ENCODE data around the gene VPS51.

VPS51 gene

DNA sequence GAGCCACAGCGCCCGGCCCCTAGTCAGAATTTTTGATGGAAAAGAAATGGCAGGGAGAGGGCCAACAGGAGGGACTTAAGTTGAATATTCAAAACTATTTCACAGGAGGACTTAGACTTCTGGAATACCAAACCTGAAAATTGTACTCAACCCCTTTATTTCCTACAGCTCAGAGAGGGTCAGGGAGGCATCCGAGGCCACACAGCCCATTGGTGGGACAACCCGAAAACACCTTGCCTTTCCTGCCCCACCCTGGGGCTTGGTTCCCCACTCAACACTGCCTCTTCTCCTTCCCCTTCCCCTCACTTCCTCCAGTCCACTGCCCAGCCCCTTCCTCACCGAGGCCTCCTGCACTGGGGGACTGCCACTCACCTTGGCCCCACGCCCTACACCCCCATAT, 39.0 kb upstream of the VPS51 start:
- no peak overlapping the region for H3K4me3 ChIP-seq (ENCODE audit: low read depth, low read length)
- TF ChIP-seq, protein P1, sequence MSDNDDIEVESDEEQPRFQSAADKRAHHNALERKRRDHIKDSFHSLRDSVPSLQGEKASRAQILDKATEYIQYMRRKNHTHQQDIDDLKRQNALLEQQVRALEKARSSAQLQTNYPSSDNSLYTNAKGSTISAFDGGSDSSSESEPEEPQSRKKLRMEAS (IDR thresholded peaks at IDR 0.05; ENCODE audit: low read depth, low read length), result no peak
- no peak for DNase-seq (ENCODE audit: low read depth)

DNA sequence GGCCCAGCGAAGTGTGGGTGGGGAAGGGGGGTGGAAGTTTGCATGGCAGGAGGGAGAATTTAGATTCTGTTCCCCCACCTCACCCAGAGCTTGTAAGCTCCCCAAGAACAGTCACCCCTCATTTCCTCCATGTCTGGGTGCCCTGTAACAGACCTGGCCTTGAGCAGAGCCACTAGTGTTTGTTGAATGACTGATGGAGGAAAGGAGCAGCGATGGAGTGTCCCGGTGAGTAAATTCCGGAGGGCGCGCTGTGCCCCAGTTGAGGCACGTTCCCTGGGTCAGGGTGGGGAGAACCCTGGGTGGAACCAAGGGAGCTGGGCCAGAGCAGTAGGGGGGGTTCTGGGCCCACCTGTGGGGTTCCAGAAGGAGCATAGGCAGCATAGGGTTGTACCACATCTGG, 38.5 kb upstream of the VPS51 start:
- no peak for DNase-seq (ENCODE audit: low read depth)
- TF ChIP-seq POLR2A (IDR thresholded peaks at IDR 0.05; ENCODE audit: extremely low read depth, insufficient read length), result no peak
- TF ChIP-seq, protein P1 (IDR thresholded peaks at IDR 0.05; ENCODE audit: low read depth, low read length), result no peak
- no peak for TF ChIP-seq MYC (IDR thresholded peaks at IDR 0.05; ENCODE audit: low read depth, low read length)
- TF ChIP-seq, protein P2, sequence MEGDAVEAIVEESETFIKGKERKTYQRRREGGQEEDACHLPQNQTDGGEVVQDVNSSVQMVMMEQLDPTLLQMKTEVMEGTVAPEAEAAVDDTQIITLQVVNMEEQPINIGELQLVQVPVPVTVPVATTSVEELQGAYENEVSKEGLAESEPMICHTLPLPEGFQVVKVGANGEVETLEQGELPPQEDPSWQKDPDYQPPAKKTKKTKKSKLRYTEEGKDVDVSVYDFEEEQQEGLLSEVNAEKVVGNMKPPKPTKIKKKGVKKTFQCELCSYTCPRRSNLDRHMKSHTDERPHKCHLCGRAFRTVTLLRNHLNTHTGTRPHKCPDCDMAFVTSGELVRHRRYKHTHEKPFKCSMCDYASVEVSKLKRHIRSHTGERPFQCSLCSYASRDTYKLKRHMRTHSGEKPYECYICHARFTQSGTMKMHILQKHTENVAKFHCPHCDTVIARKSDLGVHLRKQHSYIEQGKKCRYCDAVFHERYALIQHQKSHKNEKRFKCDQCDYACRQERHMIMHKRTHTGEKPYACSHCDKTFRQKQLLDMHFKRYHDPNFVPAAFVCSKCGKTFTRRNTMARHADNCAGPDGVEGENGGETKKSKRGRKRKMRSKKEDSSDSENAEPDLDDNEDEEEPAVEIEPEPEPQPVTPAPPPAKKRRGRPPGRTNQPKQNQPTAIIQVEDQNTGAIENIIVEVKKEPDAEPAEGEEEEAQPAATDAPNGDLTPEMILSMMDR (IDR thresholded peaks at IDR 0.05; ENCODE audit: low read depth, low read length), result no peak
- no peak overlapping the region for H3K4me3 ChIP-seq (ENCODE audit: low read depth, low read length)

GRCh38 chr11:65058012-65058411, 38.0 kb upstream of the VPS51 start:
- DNase-seq (ENCODE audit: low read depth), result no peak
- TF ChIP-seq, protein P2 (IDR thresholded peaks at IDR 0.05; ENCODE audit: low read depth, low read length), result no peak
- TF ChIP-seq POLR2A (IDR thresholded peaks at IDR 0.05; ENCODE audit: extremely low read depth, insufficient read length), result no peak
- no peak for TF ChIP-seq MYC (IDR thresholded peaks at IDR 0.05; ENCODE audit: low read depth, low read length)
- no peak overlapping the region for H3K4me3 ChIP-seq (ENCODE audit: low read depth, low read length)

GRCh38 chr11:65058419-65059054, 37.5 kb upstream of the VPS51 start, which contains the start of gene NAALADL1:
Gene NAALADL1 (minus strand): TSS chr11:65058553. CDS start chr11:65058521, 32 bp downstream.
- no peak for TF ChIP-seq POLR2A (IDR thresholded peaks at IDR 0.05; ENCODE audit: extremely low read depth, insufficient read length)
- TF ChIP-seq MYC (IDR thresholded peaks at IDR 0.05; ENCODE audit: low read depth, low read length), result no peak
- TF ChIP-seq, protein P1 (IDR thresholded peaks at IDR 0.05; ENCODE audit: low read depth, low read length), result no peak
- TF ChIP-seq, protein P2 (IDR thresholded peaks at IDR 0.05; ENCODE audit: low read depth, low read length), result no peak
- no peak for DNase-seq (ENCODE audit: low read depth)
- no peak within 1 kb of the TSS for H3K4me3 ChIP-seq (ENCODE audit: low read depth, low read length)

DNA sequence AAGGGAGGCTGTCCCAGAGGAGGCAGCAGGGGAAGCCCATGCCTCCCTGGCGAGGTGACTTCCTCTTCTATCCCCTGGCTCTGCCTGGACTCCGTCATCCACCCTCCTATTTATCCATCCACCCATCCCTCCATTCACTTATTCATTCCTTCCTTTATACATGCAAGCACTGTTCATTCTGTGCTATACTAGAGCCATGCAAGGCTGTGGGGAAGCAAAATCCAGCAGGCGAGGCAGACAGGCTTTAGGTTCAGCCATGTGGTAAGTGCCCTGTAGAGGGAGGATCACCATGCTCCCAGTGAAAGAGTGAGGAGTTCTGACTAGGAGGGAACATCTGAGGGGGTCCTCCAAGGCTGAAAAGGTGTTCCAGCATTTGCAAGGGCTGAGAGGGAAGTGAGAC, 36.5 kb upstream of the VPS51 start:
- no peak overlapping the region for H3K4me3 ChIP-seq (ENCODE audit: low read depth, low read length)
- TF ChIP-seq POLR2A (IDR thresholded peaks at IDR 0.05; ENCODE audit: extremely low read depth, insufficient read length) (no peak), MYC (IDR thresholded peaks at IDR 0.05; ENCODE audit: low read depth, low read length) (no peak)
- TF ChIP-seq, protein P2 (IDR thresholded peaks at IDR 0.05; ENCODE audit: low read depth, low read length), result no peak
- TF ChIP-seq, protein P1 (IDR thresholded peaks at IDR 0.05; ENCODE audit: low read depth, low read length), result no peak
- no peak for DNase-seq (ENCODE audit: low read depth)

DNA sequence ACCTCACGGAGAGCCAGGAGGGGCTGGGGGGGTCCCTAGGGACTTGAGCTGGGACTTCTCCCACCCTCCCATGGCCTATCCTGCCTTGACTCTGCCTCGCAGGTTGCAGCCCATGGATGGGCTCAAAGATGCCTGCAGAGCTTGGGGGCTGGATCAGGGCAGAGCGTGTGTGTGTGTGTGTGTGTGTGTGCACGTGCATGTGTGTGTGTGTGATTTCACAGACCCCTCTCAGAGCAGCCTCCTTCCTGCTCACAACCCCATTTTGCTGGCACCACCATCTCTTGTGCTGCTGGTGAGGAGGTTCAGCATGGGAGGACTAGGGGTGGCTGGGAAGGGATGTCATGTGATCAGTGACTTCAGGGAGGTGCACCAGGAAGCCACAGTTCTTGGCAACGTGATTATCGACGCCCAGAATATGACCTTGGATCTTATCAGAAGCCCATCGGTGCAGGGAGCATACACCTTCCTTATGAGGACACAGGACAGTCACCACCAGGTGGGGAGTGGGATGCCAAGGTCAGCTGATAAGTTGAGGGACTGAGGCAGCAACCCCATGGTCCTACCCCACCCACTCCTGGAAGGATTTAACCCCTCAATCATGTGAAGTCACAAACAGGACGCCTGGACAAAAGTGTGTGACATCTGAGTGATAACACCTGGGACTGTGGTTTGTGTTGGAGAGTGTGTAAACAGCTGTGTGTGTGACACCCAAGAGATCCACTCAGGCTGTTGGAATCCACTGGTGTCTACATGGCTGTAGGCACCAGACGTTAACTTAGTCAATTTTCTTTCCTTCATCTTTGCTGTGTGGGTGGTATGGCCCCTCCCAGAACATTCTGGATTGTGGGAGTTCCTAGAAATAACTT, 35.8 kb upstream of the VPS51 start:
- no peak for DNase-seq (ENCODE audit: low read depth)
- H3K4me3 ChIP-seq (ENCODE audit: low read depth, low read length), result no peak overlapping the region
- TF ChIP-seq, protein P1 (IDR thresholded peaks at IDR 0.05; ENCODE audit: low read depth, low read length), result no peak
- TF ChIP-seq, protein P2 (IDR thresholded peaks at IDR 0.05; ENCODE audit: low read depth, low read length), result no peak
- TF ChIP-seq POLR2A (IDR thresholded peaks at IDR 0.05; ENCODE audit: extremely low read depth, insufficient read length) (no peak), MYC (IDR thresholded peaks at IDR 0.05; ENCODE audit: low read depth, low read length) (no peak)

Data from NB4 (cell line).